ENCODE data around the gene LYPD6B.

DNA sequence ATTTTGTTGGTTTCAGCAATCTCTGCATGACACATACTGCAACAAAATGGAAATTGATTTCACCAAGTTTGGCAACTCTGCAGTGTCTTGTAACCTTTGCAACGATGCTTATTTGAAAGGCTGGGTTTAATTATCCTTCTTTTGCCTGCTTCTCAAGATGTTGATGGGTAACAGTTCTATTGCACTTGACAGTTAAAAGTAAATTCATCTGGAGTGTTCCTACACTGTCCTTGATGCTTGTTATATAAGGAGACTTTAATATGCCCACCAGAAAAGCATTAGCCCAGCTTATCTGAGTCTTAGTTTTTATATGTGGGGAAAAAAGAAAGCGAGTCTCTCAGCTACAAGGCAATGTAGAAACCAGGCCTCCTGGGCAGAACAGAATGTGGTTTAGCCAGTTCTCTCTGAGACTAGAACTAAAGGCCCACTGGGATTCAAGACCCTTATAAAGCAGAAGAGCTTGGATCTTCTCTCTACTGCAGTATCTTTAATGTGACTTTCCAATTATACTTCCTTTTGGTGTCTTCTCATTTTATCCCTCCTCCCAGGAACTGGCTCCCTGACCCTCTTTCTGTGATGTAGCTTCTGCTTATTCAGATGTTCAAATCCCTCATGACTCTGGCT is 185.1 kb downstream of the LYPD6B start:
- TF ChIP-seq, protein P1, sequence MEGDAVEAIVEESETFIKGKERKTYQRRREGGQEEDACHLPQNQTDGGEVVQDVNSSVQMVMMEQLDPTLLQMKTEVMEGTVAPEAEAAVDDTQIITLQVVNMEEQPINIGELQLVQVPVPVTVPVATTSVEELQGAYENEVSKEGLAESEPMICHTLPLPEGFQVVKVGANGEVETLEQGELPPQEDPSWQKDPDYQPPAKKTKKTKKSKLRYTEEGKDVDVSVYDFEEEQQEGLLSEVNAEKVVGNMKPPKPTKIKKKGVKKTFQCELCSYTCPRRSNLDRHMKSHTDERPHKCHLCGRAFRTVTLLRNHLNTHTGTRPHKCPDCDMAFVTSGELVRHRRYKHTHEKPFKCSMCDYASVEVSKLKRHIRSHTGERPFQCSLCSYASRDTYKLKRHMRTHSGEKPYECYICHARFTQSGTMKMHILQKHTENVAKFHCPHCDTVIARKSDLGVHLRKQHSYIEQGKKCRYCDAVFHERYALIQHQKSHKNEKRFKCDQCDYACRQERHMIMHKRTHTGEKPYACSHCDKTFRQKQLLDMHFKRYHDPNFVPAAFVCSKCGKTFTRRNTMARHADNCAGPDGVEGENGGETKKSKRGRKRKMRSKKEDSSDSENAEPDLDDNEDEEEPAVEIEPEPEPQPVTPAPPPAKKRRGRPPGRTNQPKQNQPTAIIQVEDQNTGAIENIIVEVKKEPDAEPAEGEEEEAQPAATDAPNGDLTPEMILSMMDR (IDR thresholded peaks at IDR 0.05; ENCODE audit: insufficient read depth, low read length, poor library complexity, severe bottlenecking), result no peak
- TF ChIP-seq EZH2phosphoT487 (conservative IDR thresholded peaks at IDR 0.05; ENCODE audit: low read length), result no peak
